GM20431 (cell line): ENCODE measurements around the gene RPS10.
"Not testable (repeated sequence)": the region's sequence is repeated elsewhere in the genome, so short reads cannot be mapped to it uniquely, and the experiment has no call there.

Source experiments
- in situ Hi-C: fragments of 300-500 bp; cut with MseI, MboI; formaldehyde crosslinking; loops from one replicate; pipeline ENCODE4 v1.15.0; 2020; ENCODE audit warnings: low sequenced_read_pairs; ENCODE audit not compliant: unreplicated experiment

The RPS10 gene

GRCh38 chr6:34396518-34396917 is 29.4 kb downstream of the RPS10 start:
- in situ Hi-C loops, result no loop called here

- in situ Hi-C loops, result no loop called here
These were observed 31.9 kb downstream of the RPS10 start for GRCh38 chr6:34393966-34394305.

DNA sequence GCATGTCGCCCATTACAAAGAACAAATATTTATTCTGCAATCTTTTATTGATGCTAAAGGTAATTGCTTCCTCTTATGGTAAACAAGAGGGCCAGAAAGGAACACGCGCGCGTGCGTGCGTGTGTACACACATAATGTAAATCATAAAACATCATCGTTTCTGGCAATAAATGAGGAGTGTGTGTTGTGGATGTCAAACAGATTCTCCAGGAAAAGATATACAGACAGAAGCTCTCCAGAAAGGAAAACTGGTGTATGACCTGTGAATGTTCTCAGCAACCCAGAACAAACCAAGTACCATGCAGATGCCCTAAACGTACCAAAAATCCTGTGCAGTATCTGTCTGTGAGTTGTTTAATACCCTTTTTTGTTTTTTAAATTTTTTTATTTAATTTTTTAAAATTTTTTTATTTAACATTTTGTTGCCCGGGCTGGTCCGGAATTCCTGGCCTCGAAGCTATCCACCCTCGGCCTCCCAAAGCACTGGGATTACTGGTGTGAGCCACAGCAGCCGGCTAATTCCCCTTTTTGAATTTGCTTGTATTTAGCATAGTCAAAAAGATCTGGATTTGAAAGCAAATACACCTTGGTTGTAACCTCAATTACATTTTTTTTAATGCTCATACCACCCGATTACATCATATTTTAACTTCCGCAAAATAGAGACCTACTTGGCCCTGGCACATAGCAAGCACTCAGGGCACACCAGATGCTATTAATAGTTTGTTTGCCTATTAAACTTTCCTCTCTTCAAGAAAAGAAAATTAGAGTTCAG is 32.5 kb downstream of the RPS10 start:
- in situ Hi-C loops, result no loop called here

DNA sequence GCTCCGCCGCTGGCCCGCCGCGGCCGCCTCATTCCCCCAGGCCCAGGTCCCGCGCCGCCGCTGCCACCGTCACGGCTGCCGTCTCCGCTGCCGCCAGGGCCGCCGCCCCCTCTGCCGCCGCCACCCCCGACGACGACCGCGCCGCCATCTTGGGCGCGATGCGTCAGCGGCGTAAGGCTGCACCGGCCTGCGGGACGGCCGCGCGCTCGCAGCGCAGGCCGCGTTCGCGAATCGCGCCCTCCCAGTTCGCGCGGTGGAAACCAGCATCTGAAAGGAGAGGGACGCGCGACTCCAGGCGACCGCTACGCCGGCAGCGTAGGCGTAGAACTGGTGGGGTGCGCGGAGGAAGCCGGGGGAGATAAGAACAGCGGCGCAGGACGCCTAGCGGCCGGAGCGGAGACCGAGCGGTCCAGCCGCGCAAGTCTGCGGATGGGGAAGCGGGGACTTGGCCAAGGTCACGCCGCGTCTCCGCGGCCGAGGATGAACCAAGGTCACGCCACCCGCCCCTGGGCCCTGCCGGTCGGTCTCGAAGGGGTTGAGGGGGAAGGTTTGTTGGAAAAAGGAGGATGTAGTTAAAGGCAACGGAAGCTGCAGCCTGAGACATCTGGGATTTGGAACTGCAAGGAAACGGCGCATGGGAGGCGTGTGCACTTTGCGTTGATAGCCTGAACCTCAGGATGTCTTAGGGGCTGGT is 33.2 kb downstream of the RPS10 start, which contains the start of gene NUDT3:
Gene NUDT3 (minus strand): TSS at position 173 of the 694 bp plus-strand sequence. CDS start 307 bp downstream, outside the sequence.
- in situ Hi-C loops, result no loop called here

DNA sequence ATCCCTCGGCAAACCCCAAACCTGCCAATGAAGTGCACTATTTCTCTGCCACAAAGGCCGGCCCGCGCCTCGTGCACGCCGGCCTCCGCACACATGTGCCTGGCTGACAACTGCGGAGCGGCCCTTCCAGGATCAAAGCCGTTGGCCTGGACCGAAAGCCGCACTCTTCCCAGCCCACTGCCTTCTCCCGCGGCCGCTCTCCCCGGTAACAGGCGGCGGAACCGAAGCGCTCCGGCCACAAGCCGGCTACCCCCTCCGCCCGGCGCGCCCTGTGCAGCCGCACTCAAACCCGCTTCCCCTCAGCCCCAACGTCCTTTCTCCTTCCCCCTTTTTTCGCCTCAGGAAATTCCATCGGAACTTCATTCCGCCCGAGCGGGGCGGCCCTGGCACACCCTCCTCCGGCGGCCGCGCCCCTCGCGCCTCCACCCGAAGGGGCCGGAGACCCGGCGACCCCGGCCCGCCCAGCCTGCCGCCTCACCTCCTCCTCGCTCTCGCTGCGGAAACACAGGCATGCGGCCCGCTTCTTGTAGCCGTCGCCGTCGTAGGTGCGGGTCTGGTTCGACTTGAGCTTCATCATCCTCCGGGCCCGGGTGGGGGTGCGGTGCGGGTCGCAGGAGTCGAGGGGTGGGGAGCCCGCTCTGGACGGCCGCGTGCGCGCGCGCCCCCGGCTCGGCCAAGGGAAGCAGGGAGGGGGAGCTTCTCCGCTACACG is 33.9 kb downstream of the RPS10 start:
- in situ Hi-C loops, result no loop called here

- in situ Hi-C loops, result no loop called here
These were observed 34.4 kb downstream of the RPS10 start for GRCh38 chr6:34391473-34391785.

GRCh38 chr6:34390531-34391472 is 35.1 kb downstream of the RPS10 start:
- in situ Hi-C loops, result no loop called here

GRCh38 chr6:34389034-34389433 is 36.8 kb downstream of the RPS10 start:
- in situ Hi-C loops, result no loop called here

GRCh38 chr6:34388421-34388820 is 37.4 kb downstream of the RPS10 start:
- in situ Hi-C loops, result no loop called here

DNA sequence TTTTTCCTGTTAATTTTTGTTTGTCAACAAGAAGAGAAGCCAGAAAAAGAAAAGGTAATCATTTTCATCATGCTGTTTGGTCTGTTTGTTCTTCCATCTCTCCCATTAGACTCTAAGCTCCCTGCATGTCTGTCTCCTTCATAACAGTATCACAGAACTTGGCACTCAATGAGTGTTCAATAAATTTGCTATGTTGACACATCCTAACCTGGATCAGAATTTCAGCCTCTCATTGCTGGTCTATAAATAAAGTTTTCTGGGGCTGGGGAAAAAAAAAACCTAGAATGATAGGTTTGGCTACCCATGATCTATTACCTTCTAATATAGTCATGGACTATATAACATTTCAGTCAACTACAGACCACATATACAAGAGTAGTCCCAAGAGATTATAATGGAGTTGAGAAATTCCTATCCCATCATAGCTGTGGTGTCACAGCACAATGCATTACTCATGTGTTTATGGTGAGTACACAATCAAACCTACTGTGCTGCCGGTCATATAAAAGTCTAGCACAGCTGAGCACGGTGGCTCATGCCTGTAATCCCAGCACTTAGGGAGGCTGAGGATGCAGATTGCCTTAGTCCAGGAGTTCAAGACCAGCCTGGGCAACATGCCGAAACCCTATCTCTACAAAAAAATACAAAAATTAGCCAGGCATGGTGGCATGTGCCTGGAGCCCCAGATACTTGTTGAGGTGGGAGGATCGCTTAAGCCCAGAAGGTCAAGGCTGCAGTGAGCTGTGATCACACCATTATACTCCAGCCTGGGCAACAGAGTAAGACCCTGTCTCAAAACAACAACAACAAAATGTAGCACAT is 39.3 kb downstream of the RPS10 start:
- in situ Hi-C loops, result no loop called here

DNA sequence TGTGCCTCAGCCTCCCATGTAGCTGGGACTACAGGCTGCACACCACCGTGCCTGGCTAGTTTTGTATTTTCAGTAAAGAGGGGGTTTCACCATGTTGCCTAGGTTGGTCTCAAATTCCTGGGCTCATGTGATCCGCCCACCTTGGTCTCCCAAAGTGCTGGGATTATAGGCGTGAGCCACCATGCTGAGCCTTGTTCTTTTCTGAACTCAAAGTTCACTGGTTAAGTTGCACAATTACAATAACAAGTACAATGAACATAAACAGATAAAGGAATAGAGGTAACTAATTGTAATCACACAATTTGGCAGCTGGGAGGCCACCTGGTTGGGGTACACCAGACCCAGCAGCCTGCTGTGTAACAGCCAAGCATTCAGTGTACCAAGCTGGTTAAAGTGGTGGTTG is 40.1 kb downstream of the RPS10 start:
- in situ Hi-C loops, result no loop called here

DNA sequence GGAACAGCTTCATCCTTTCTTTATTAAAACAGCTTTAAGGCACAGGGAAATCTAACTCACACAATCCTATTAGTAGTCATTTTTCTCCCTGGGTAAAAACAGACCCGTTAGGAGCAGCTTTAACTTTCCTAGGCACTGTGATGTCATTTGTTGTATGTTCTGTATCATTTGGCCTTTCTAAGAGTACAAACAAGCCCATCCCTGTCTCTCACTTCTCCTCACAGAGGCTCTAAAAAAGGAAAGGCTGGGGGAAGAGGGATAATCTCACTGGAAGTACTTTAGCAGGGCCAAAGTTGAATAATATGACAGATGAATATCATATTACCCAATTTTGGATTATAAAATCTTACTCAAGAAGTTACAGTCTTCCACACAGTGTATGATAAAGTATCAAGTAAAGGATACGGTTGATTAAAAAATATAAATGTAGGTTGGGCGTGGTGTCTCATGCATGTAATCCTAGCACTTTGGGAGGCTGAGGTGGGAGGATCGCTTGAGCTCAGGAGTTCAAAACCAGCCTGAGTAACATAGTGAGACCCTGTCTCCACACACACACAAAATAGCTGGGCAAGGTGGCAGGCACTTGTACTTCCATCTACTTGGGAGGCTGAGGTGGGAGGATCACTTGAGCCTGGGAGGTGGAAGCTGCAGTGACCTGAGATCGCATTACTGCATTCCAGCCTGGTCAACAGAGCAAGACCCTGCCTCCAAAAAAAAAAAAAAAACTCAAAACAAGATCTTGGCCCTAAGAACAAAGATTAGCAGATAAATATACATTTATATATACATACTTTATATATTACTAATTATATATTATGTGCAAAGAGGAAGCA is 41.3 kb downstream of the RPS10 start:
- in situ Hi-C loops, result no loop called here

GRCh38 chr6:34383656-34384320 is 42.1 kb downstream of the RPS10 start:
- in situ Hi-C loops, result no loop called here

DNA sequence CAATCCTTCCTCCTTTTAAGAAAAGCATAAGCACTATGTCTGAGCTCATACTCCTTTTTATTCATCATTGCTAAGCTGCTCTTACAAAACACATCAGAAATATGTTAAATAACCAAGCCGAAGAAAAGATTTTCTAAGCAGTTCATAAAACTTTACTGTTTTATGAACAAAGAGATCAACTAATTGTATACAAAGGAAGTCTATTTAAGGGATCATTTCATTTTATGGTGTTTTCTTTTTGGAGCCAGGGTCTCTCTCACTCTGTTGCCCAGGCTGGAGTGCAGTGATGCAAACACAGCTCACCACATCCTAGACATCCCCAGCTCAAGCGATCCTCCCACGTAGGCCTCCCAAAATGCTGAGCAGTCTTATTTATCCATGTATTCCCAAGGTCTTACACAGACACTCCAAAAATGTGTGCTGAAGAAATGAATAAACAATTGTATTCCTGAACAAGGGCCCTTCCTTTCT is 42.7 kb downstream of the RPS10 start:
- in situ Hi-C loops, result no loop called here

DNA sequence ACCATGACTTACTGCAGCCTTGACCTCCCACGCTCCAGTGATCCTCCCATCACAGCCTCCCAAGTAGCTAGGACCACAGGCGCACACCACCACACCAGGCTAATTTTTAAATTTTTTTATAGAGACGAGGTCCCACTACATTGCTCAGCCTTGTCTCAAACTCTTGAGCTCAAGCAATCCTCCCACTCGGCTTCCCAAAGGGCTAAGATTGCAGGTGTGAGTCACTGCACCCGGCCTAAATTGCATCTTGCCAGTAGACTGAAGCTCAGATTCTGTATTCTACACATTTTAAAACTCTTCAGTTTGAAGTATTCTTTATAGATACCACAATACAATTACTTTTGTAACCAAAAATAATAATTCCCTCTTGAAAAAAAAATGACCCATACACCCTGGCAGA is 44.8 kb downstream of the RPS10 start:
- in situ Hi-C loops, result no loop called here

DNA sequence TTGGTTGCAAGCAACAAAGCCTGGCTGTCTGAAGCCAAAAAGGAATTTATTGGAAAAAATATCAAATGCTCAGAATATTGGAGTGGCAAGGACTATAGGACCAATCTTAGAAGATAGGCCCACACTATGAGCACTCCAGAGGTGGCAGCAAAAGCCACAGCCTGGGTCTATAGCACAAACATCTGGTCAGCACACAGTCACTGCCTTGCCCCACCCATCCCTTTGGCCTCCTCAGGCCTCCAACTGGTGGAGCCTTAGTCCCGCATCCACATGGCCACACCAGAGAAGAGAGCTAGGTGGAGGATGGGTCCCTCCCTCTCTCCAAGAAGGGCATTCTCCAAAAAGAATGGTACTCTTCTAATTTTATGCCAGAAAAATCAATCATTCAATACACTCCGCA is 47.4 kb downstream of the RPS10 start:
- in situ Hi-C loops, result no loop called here

GRCh38 chr6:34377984-34378383 is 47.9 kb downstream of the RPS10 start:
- in situ Hi-C loops, result no loop called here

- in situ Hi-C loops, result not testable (repeated sequence)
These were observed 48.3 kb downstream of the RPS10 start for GRCh38 chr6:34377571-34377970.
